AG04450 (cell line): ENCODE measurements around the gene ADSS2. TPM values are rescaled to one million over a fixed set of nuclear protein-coding genes. Genes with fewer than 3 reads are reported as not detected.

Experiments used
- CTCF ChIA-PET: fragments of 300-600, 350-600 bp; formaldehyde crosslinking; extraction: SDS; loops from one replicate; lab custom pipeline; 2022; ENCODE audit warnings: antibody characterized with exemption, inconsistent platforms; lab: Charles Lee
- POLR2A ChIA-PET: fragments of 350-600 bp; formaldehyde crosslinking; extraction: SDS; loops from one replicate; lab custom pipeline; 2021; ENCODE audit warnings: antibody characterized with exemption, inconsistent platforms; lab: Yijun Ruan, JAX
- DNase-seq: peaks from one replicate; pipeline ENCODE4 v3.0.0-alpha.2; 2011; ENCODE audit warnings: low read depth, low spot score
- H3K27ac ChIP-seq: one replicate; pipeline ENCODE4 v1.5.1; 2012; ENCODE audit warnings: low read depth, low read length, control low read depth
- H3K27me3 ChIP-seq: one replicate; pipeline ENCODE4 v1.6.0; 2012; ENCODE audit warnings: low read length; ENCODE audit not compliant: control insufficient read depth, insufficient read depth
- H3K4me3 ChIP-seq: 2 replicates; pipeline ENCODE4 v1.5.1; 2011; ENCODE audit warnings: mild to moderate bottlenecking, low read depth, low read length, control low read depth
- H3K9me3 ChIP-seq: 2 replicates; pipeline ENCODE4 v1.5.1; 2012; ENCODE audit warnings: low read length; ENCODE audit not compliant: control insufficient read depth, insufficient read depth
- CTCF ChIP-seq: IDR thresholded peaks from 2 replicates; pipeline ENCODE4 v1.5.1; 2011; ENCODE audit warnings: low read depth, low read length, control low read depth, inconsistent platforms
- polyA plus RNA-seq: library from polyadenylated mRNA; depleted of rRNA; stranded (reverse); fragments of >200 nt; gene quantifications from 2 replicates; pipeline ENCODE4 v1.2.3, GENCODE V29; 2011

ADSS2 gene
- polyA plus RNA-seq, 1 experiment, result 50.5 TPM

- CTCF ChIA-PET, result interaction anchor here (0.6 kb wide), 1 partner anchor 218 kb away, joined by 3 read pairs; no protein-coding TSS in a partner anchor
- Histone ChIP-seq H3K4me3 (no peak overlapping the region), H3K9me3 (peaks cover 3% of the 10 kb centered on the region; the same call in 1 of the 2 replicates), H3K27ac (no peak overlapping the region), H3K27me3 (no peaks in the 10 kb centered on the region)
- TF ChIP-seq CTCF, result no peak
- POLR2A ChIA-PET, result no interaction called here
- DNase-seq, result no peak
Measured at GRCh38 chr1:244447024-244447423, 4.7 kb downstream of the ADSS2 start.

GRCh38 chr1:244445320-244446181, 6.2 kb downstream of the ADSS2 start:
- POLR2A ChIA-PET, result interaction anchor here (0.6 to 0.9 kb wide), 2 partner anchors 10 to 92 kb away, joined by 3 to 4 read pairs; no protein-coding TSS in a partner anchor

GRCh38 chr1:244444854-244445253, 6.9 kb downstream of the ADSS2 start:
- no peak for TF ChIP-seq CTCF
- no peak for DNase-seq
- POLR2A ChIA-PET, result interaction anchor here (0.6 to 0.9 kb wide), 2 partner anchors 9 to 91 kb away, joined by 3 to 4 read pairs; no protein-coding TSS in a partner anchor

More at GRCh38 chr1:244445320-244446181, 6.2 kb downstream of the ADSS2 start:
- Histone ChIP-seq H3K4me3 (no peak overlapping the region), H3K9me3 (no peaks in the 10 kb centered on the region), H3K27ac (peak overlapping the region; percentile 40), H3K27me3 (no peaks in the 10 kb centered on the region)
- no peak for TF ChIP-seq CTCF
- CTCF ChIA-PET, result interaction anchor here (0.5 to 0.9 kb wide), 4 partner anchors 85 to 423 kb away, joined by 3 to 4 read pairs (median 4); no protein-coding TSS in a partner anchor
- no peak for DNase-seq

GRCh38 chr1:244442850-244443249, 8.9 kb downstream of the ADSS2 start:
- no peak for TF ChIP-seq CTCF
- Histone ChIP-seq H3K27me3 (no peaks in the 10 kb centered on the region), H3K27ac (no peak overlapping the region), H3K4me3 (no peak overlapping the region), H3K9me3 (no peaks in the 10 kb centered on the region)
- no peak for DNase-seq
- ChIA-PET POLR2A (interaction anchor here (0.6 kb wide), 1 partner anchor 211 kb away, joined by 3 read pairs; no protein-coding TSS in a partner anchor), CTCF (interaction anchor here (1.7 kb wide), 1 partner anchor 144 kb away, joined by 4 read pairs; no protein-coding TSS in a partner anchor)

More at GRCh38 chr1:244444854-244445253, 6.9 kb downstream of the ADSS2 start:
- Histone ChIP-seq H3K4me3 (no peak overlapping the region), H3K27me3 (no peaks in the 10 kb centered on the region), H3K9me3 (no peaks in the 10 kb centered on the region), H3K27ac (peak overlapping the region; percentile 4)
- CTCF ChIA-PET, result interaction anchor here (0.6 to 0.7 kb wide), 3 partner anchors 8 to 876 kb away, joined by 3 to 7 read pairs (median 3); no protein-coding TSS in a partner anchor
